Stomach smooth muscle (tissue), 2 donors: ENCODE results near the gene FGF23.

Experiments
- H3K27ac ChIP-seq: one replicate; pipeline ENCODE4 v1.7.0; 2013; ENCODE audit warnings: mild to moderate bottlenecking, low read length, inconsistent platforms
- H3K27me3 ChIP-seq, 2 donors: one replicate each; pipeline ENCODE4 v1.7.0; 2013; ENCODE audit warnings: low read length in 2 of 2; ENCODE audit not compliant: insufficient read depth in 2 of 2, control insufficient read depth in 1 of 2
- H3K36me3 ChIP-seq, 2 donors: one replicate each; pipeline ENCODE4 v1.7.0; 2013; ENCODE audit warnings: low read length in 2 of 2; ENCODE audit not compliant: control insufficient read depth in 2 of 2, insufficient read depth in 2 of 2
- H3K4me1 ChIP-seq: one replicate; pipeline ENCODE4 v1.7.0; 2013; ENCODE audit warnings: low read length; ENCODE audit not compliant: control insufficient read depth, insufficient read depth
- H3K4me3 ChIP-seq, 2 donors: one replicate each; pipeline ENCODE4 v1.7.0; 2013; ENCODE audit warnings: low read length in 2 of 2
- H3K9ac ChIP-seq, 2 donors: one replicate each; pipeline ENCODE4 v1.7.0; 2013; ENCODE audit warnings: low read length in 2 of 2, mild to moderate bottlenecking in 1 of 2
- H3K9me3 ChIP-seq, 2 donors: one replicate each; pipeline ENCODE4 v1.7.0; 2013; ENCODE audit warnings: low read length in 2 of 2; ENCODE audit not compliant: control insufficient read depth in 2 of 2
- donor health status: healthy.
- donor health status: Pancreatic carcinoma.

Gene FGF23

DNA sequence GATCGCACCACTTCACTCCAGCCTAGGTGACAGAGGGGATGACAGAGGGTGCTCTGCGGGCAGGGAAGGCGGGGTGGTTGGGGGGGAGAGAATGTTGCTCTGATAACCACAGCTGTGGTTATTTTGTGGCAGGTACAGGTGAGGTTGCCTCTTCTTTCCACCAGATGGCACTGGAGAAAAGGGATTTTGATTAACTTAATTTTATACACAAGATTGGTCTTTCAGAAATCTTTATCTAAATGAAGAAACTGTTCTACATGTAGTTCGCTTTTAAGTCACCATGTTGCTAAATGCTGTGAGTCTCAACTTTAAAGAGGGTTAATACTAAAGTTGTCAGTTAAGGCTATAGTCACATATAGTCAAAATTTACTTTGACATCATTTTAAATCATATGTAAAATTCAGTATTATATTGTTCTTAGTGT is 25.7 kb downstream of the FGF23 start:
- Histone ChIP-seq H3K36me3 (peaks cover 6 to 7% of the 10 kb centered on the region in 2 donors), H3K4me3 (no peak overlapping the region), H3K27ac (no peak overlapping the region), H3K9ac (no peak overlapping the region), H3K4me1 (no peaks in the 10 kb centered on the region), H3K9me3 (no peaks in the 10 kb centered on the region), H3K27me3 (no peaks in the 10 kb centered on the region)

DNA sequence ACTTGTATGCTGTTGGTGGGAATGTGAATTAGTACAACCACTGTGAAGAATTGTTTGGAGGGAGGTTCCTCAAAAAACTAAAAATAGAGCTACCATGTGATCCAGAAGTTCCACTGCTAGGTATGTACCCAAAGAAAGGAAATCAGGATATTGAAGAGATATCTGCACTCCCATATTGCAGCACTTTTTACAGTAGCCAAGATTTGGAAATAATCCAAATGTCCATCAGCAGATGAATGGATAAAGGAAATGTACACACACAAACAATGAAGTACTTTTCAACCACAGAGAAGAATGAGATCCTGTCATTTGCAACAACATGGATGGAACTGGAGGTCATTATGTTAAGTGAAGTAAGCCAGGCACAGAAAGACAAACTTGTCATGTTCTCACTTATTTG is 32.6 kb downstream of the FGF23 start:
- Histone ChIP-seq H3K9me3 (no peaks in the 10 kb centered on the region), H3K27ac (no peak overlapping the region), H3K4me1 (no peaks in the 10 kb centered on the region), H3K9ac (no peak overlapping the region), H3K4me3 (no peak overlapping the region), H3K27me3 (no peaks in the 10 kb centered on the region), H3K36me3 (peaks cover 0 to 6% of the 10 kb centered on the region in 2 donors)

DNA sequence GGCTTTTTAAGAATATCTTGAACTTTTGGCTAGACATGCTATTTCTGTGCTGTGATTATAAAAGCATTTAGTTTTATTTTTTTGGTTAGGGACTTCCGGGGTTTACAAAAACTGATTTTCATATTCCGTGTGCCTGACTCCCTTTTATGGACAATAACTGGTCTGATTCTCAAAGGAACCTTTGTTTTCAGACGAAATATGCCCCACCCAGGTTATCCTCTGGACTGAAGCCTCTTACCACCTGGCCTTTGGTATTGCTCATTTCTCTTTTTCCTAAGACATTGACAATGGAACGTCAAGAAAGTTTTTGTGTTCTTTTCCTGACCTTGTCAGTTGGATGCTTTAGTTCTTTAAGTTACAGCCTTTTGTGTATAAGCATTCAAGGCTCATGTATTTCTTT is 47.7 kb downstream of the FGF23 start:
- no peaks in the 10 kb centered on the region for H3K9me3 ChIP-seq
- no peak overlapping the region for H3K27ac ChIP-seq

DNA sequence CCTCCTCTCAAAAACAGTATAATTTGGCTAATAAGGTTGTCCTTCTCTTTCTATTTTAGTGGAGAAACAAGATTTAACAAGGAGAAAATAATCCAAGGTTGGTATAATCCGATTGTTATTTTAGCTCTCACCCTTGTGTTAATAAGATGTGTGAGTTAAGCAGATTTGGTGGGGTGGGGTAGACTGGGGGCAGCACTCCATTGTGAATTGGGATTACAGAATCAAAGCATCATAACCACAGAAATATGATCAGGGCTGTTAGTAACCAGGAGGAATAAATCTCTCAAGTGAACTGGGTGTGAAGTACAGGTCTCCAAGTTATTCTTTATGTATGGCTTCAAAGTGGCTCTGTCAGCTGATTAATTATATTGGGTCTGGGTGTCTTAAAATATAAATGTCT is 48.3 kb downstream of the FGF23 start:
- no peak overlapping the region for H3K4me3 ChIP-seq
- H3K4me1 ChIP-seq, result no peaks in the 10 kb centered on the region
- H3K36me3 ChIP-seq, result peaks cover 5 to 8% of the 10 kb centered on the region in 2 donors
- H3K27ac ChIP-seq, result no peak overlapping the region
- no peak overlapping the region for H3K9ac ChIP-seq
- no peaks in the 10 kb centered on the region for H3K27me3 ChIP-seq
- H3K9me3 ChIP-seq, result no peaks in the 10 kb centered on the region

More for the DNA sequence above, 47.7 kb downstream of the FGF23 start:
- Histone ChIP-seq H3K4me3 (no peak overlapping the region), H3K4me1 (no peaks in the 10 kb centered on the region), H3K9ac (no peak overlapping the region), H3K36me3 (peaks cover 5 to 8% of the 10 kb centered on the region in 2 donors), H3K27me3 (no peaks in the 10 kb centered on the region)

DNA sequence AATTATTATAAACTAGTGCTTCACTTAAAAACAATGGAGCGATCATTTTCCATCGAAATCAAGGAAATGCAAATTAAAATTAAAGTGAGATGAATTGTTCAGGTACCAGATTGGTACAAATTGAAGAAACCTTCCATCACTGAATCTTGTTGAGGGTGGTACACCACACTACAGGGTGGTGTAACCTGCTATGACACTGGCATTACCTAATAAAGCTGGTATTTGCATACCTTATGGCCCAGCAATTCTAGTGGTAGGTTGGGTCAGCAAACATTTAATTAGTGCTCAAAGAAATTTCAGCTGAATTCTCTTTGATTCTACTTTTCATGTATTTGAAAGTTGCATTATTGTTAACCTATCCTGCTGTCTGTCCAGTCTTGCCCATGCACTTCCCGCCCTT is 49.3 kb downstream of the FGF23 start:
- no peak overlapping the region for H3K9ac ChIP-seq
- no peaks in the 10 kb centered on the region for H3K4me1 ChIP-seq
- H3K36me3 ChIP-seq, result peaks cover 5% of the 10 kb centered on the region in 2 donors
- H3K9me3 ChIP-seq, result no peaks in the 10 kb centered on the region
- H3K27me3 ChIP-seq, result no peaks in the 10 kb centered on the region
- no peak overlapping the region for H3K27ac ChIP-seq
- H3K4me3 ChIP-seq, result no peak overlapping the region

DNA sequence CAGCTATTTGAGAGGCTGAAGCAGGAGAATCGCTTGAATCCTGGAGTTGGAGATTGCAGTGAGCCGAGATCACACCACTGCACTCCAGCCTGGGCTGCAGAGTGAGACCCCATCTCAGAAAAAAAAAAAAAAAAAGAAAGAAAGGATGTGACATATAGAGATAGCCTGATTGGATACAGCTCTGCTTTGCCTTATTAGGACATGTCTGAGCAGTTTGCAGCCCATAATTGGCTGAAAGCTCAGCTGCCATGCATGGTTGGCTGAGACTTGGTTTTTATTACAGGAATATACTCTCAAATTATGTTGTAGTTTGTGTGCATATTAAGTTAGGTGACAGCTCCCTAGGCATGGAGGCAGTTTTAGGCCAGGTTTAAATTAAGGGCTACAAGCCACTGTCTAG is 52.2 kb downstream of the FGF23 start:
- Histone ChIP-seq H3K27ac (no peak overlapping the region), H3K27me3 (no peaks in the 10 kb centered on the region), H3K4me3 (no peak overlapping the region), H3K36me3 (peaks cover 0 to 2% of the 10 kb centered on the region in 2 donors), H3K4me1 (peaks cover 3% of the 10 kb centered on the region), H3K9me3 (no peaks in the 10 kb centered on the region), H3K9ac (no peak overlapping the region)

DNA sequence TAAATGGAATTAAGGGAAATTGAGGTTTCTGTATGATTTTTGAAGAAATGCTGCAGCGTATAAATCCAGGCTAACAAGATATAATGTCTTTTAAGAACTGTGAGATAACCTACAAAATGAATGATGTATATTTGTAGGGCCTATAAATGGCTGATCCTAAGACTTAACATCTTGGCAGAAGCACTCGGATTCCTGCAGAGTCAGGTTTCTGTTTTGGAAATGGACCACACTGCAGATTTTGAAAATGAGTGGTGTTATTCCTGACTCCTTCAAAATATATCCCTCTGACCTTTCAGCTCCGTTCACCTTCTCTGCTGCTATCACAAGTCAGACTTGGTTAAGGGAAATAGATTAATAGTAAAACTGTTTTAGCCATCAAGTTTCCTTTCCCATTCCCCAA is 53.5 kb downstream of the FGF23 start:
- H3K9ac ChIP-seq, result no peak overlapping the region
- peaks cover 13% of the 10 kb centered on the region for H3K4me1 ChIP-seq
- no peaks in the 10 kb centered on the region for H3K27me3 ChIP-seq
- no peaks in the 10 kb centered on the region for H3K9me3 ChIP-seq
- H3K4me3 ChIP-seq, result no peak overlapping the region
- no peak overlapping the region for H3K27ac ChIP-seq
- no peaks in the 10 kb centered on the region for H3K36me3 ChIP-seq

DNA sequence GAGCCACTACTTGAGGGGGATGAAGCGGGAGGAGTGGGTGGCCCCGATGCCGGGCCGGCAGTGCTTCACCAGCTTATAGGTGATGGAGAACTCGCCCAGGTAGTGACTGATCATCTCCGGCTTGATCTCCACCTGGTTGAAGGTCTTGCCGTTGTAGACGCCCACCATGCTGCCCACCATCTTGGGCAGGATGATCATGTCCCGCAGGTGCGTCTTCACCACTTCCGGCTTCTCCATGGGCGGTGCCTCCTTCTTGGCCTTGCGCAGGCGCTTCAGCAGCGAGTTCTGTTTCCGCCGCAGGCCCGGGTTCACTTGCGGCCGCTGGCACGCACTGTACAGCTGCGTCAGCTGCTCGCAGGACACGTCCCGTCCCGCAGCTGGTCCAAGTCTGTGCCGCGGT is 55.1 kb downstream of the FGF23 start:
- H3K4me1 ChIP-seq, result peaks cover 19% of the 10 kb centered on the region
- no peak overlapping the region for H3K9ac ChIP-seq
- H3K9me3 ChIP-seq, result no peaks in the 10 kb centered on the region
- no peaks in the 10 kb centered on the region for H3K27me3 ChIP-seq
- no peak overlapping the region for H3K27ac ChIP-seq
- H3K36me3 ChIP-seq, result no peaks in the 10 kb centered on the region
- no peak overlapping the region for H3K4me3 ChIP-seq

DNA sequence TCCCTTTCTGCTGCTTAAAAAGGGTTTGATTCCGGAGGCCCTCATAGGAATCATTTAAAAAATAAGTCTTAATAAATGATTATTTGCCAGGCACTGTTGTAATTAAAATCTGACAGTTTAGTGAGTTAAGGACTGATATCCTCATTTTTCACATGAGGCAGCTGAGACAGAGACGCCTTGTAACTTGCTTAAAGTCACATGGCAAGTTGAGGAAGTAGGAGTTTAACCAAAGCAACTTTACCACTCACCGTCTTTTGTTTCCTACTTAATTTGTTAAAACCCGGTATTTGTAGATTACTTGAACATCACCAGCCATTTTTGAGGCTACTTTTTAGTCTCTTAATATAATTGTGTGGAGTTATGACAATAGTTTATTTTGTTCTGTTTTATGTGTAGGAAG is 56.1 kb downstream of the FGF23 start:
- Histone ChIP-seq H3K4me3 (no peak overlapping the region), H3K27ac (no peak overlapping the region), H3K9ac (no peak overlapping the region), H3K9me3 (no peaks in the 10 kb centered on the region), H3K27me3 (no peaks in the 10 kb centered on the region), H3K36me3 (no peaks in the 10 kb centered on the region), H3K4me1 (peaks cover 19% of the 10 kb centered on the region)

DNA sequence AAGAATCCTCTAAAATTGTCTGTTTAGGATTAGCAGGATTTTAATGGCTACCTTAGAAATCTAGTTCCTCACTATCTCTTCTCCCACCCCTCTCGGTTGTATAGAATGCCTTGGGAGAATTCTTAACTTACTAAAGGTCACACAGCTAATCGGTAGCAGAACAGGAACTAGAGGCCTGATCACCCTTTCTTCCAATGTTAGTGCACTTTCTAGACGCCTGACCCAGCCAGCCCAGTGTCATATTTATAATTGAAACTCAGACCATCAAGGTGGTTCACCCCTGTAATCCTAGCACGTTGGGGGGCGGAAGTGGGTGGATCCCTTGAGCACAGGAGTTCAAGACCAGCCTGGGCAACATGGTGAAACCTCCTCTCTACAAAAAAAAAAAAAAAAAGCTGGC is 56.8 kb downstream of the FGF23 start:
- Histone ChIP-seq H3K4me3 (no peak overlapping the region), H3K4me1 (peaks cover 19% of the 10 kb centered on the region), H3K27ac (no peak overlapping the region), H3K9me3 (no peaks in the 10 kb centered on the region), H3K27me3 (no peaks in the 10 kb centered on the region), H3K36me3 (no peaks in the 10 kb centered on the region), H3K9ac (no peak overlapping the region)

DNA sequence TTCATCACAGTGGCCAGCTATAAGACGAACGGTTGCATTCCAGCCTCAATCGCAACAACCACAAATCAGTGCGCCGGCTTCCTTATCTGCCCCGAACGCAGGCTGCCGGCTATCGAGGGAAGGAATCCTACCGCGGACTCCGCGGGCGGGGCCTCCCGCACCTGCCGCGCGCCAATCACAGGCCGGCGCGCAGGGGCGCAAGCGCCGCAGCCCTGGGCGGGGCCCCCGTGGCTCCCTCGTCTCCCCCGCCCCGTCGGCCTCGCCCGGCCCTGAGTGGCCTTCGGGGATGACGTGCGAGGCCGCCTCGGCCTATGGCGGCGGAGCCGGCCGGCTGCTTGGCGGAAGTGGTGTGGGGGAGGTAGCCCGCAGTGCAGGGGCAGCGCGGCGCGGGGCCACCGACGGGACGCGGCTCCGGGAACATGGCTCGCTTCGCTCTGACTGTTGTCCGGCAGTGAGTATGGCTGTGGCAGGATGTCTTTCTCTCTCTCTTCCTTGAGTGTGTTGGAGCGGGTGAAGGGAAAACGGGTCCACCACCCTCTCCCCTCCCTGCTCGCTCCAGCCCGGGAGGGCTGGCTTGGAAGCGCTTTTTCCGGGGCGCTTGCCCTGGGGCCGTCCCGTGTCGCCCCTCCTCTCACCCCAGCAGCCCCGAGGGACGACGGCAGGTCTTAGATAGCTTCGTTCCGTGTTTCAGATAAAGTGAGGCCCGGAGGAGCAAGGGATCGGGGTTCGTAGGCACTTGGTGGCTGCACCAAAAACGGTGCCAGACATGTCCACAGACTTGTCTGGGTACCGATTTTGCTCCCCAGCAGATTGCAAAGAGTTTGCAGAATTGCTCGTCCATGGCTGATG is 58.4 kb downstream of the FGF23 start, which contains the start of gene TIGAR:
Gene TIGAR (plus strand): TSS at position 361 of the 849 bp plus-strand sequence. CDS start 59 bp downstream, at position 420.
- Histone ChIP-seq H3K4me1 (peaks cover 19% of the 10 kb centered on the region), H3K36me3 (no peaks in the 10 kb centered on the region), H3K27ac (peak within 1 kb of the TSS; percentile 92), H3K27me3 (no peaks in the 10 kb centered on the region), H3K9ac (peak within 1 kb of the TSS; percentile 90 to 96), H3K9me3 (no peaks in the 10 kb centered on the region), H3K4me3 (peak within 1 kb of the TSS; percentile 89 to 94)
